Endothelial cell of umbilical vein (primary cell): ENCODE results near the gene GRID1. TPM values are rescaled to one million over a fixed set of nuclear protein-coding genes. Genes with fewer than 3 reads are reported as not detected.

ENCODE experiments used
- BruUV-seq: library from RNA; stranded (reverse); fragments of 400-500 nt; replicated peaks from 2 replicates; lab custom pipeline; 2021; lab: Mats Ljungman, UMichigan
- CTCF ChIA-PET: fragments of 300-600, 350-600 bp; sonication (Branson Sonifier 250); formaldehyde crosslinking; loops from one replicate; lab custom pipeline; 2021; ENCODE audit warnings: antibody characterized with exemption, inconsistent platforms; lab: Charles Lee
- POLR2A ChIA-PET: fragments of 300-600, 350-600 bp; sonication (Branson Sonifier 250); formaldehyde crosslinking; loops from one replicate; lab custom pipeline; 2021; ENCODE audit warnings: antibody characterized with exemption, inconsistent platforms; lab: Charles Lee
- DNase-seq: peaks from one replicate; pipeline ENCODE4 v3.0.0-alpha.2; 2011; ENCODE audit warnings: low read depth, low spot score
- FAIRE-seq: peaks from 2 replicates; lab custom pipeline; 2011; peaks lifted over from hg19 to GRCh38; lab: Jason Lieb, UNC
- H2AFZ ChIP-seq: 2 replicates; pipeline ENCODE4 v1.6.0; 2012; ENCODE audit warnings: low read depth, low read length, control low read depth, inconsistent platforms
- H3K27ac ChIP-seq: 2 replicates; pipeline ENCODE4 v1.5.1; 2011; ENCODE audit warnings: low read depth, mild to moderate bottlenecking, control low read depth, low read length, moderate library complexity; ENCODE audit not compliant: insufficient read depth
- H3K27me3 ChIP-seq, 2 experiments: 2 replicates each; pipeline versions ENCODE4 v1.6.0 to v1.6.1; 2011; ENCODE audit warnings: low read length in 2 of 2, mixed read lengths in 1 of 2; ENCODE audit not compliant: control insufficient read depth in 2 of 2, insufficient read depth in 2 of 2
- H3K36me3 ChIP-seq, 2 experiments: 2 replicates in 1 of 2; 3 replicates in 1 of 2; pipeline ENCODE4 v1.5.1; 2011; ENCODE audit warnings: low read length in 2 of 2, mild to moderate bottlenecking in 1 of 2, moderate library complexity in 1 of 2; ENCODE audit not compliant: control insufficient read depth in 2 of 2, insufficient read depth in 2 of 2; ENCODE audit errors: extremely low read depth in 1 of 2
- H3K4me1 ChIP-seq: 3 replicates; pipeline ENCODE4 v1.5.1; 2011; ENCODE audit warnings: mild to moderate bottlenecking, low read length; ENCODE audit not compliant: control insufficient read depth, insufficient read depth; ENCODE audit errors: extremely low read depth
- H3K4me2 ChIP-seq: 2 replicates; pipeline ENCODE4 v1.6.1; 2011; ENCODE audit warnings: low read length, control low read depth, mixed read lengths; ENCODE audit not compliant: insufficient read depth
- H3K4me3 ChIP-seq, 3 experiments: fragments of 200-600 bp in 1 of 3; sonication (generic), shearing (Covaris generic) in 1 of 3; replicated peaks in 1 of 3; 2 replicates each; pipeline ENCODE4 v1.5.1; 2011 to 2016; ENCODE audit warnings: control low read depth in 3 of 3, low read length in 3 of 3, mild to moderate bottlenecking in 2 of 3, inconsistent platforms in 1 of 3, low read depth in 1 of 3, moderate library complexity in 1 of 3; ENCODE audit not compliant: insufficient read depth in 1 of 3
- H3K79me2 ChIP-seq: 2 replicates; pipeline ENCODE4 v1.6.0; 2012; ENCODE audit warnings: low read length, inconsistent platforms; ENCODE audit not compliant: control insufficient read depth, insufficient read depth
- H3K9ac ChIP-seq: replicated peaks from 2 replicates; pipeline ENCODE3; 2011; ENCODE audit warnings: low read length, control low read depth; ENCODE audit not compliant: insufficient read depth; ENCODE audit errors: extremely low read depth
- H3K9me1 ChIP-seq: replicated peaks from 3 replicates; pipeline ENCODE4 v1.6.0; 2011; ENCODE audit warnings: mild to moderate bottlenecking, low read length; ENCODE audit not compliant: control insufficient read depth, insufficient read depth; ENCODE audit errors: extremely low read depth
- H3K9me3 ChIP-seq: replicated peaks from 2 replicates; pipeline ENCODE4 v1.5.1; 2012; ENCODE audit warnings: low read length, inconsistent platforms; ENCODE audit not compliant: control insufficient read depth, insufficient read depth
- H4K20me1 ChIP-seq: replicated peaks from 2 replicates; pipeline ENCODE3; 2011; ENCODE audit warnings: mild to moderate bottlenecking, low read length; ENCODE audit not compliant: control insufficient read depth, insufficient read depth; ENCODE audit errors: extremely low read depth
- EZH2 ChIP-seq: IDR thresholded peaks from 2 replicates; pipeline ENCODE4 v1.6.1; 2012; ENCODE audit warnings: borderline replicate concordance, low read depth, mild to moderate bottlenecking, moderate library complexity, low read length, inconsistent platforms; ENCODE audit not compliant: severe bottlenecking
- FOS ChIP-seq: IDR thresholded peaks from 2 replicates; pipeline ENCODE4 v1.6.1; 2011; ENCODE audit warnings: mild to moderate bottlenecking, low read length, moderate library complexity, borderline replicate concordance; ENCODE audit not compliant: insufficient read depth
- GATA2 ChIP-seq: IDR thresholded peaks from 2 replicates; pipeline ENCODE4 v1.7.0; 2011; ENCODE audit warnings: low read depth, mild to moderate bottlenecking, moderate library complexity, mixed read lengths, low read length; ENCODE audit not compliant: insufficient read length, insufficient read depth
- JUN ChIP-seq: IDR thresholded peaks from 2 replicates; pipeline ENCODE4 v1.6.1; 2011; ENCODE audit warnings: borderline replicate concordance, low read depth; ENCODE audit not compliant: insufficient read length, insufficient read depth
- MYC ChIP-seq: IDR thresholded peaks from one replicate; pipeline ENCODE4 v1.6.1; 2011; ENCODE audit warnings: mild to moderate bottlenecking, low read depth, low read length
- POLR2A ChIP-seq: IDR thresholded peaks from 2 replicates; pipeline ENCODE4 v1.6.1; 2012; ENCODE audit warnings: low read depth, mild to moderate bottlenecking, control low read depth, low read length
- POLR2AphosphoS5 ChIP-seq: IDR thresholded peaks from 2 replicates; pipeline ENCODE4 v1.6.1; 2012; ENCODE audit warnings: low read depth, mild to moderate bottlenecking, control low read depth, low read length, moderate library complexity; ENCODE audit not compliant: insufficient read depth
- dilution Hi-C: fragments of 300-500 bp; cut with MboI; formaldehyde crosslinking; loops from one replicate; pipeline ENCODE4 v1.15.0; 2019; ENCODE audit warnings: low sequenced_read_pairs; ENCODE audit not compliant: extremely low pct_ligation_motif_present
- intact Hi-C: fragments of 100-400 bp; cut with micrococcal nuclease; formaldehyde crosslinking; loops from one replicate; pipeline ENCODE4 v1.10.0; 2022
- polyA plus RNA-seq, 4 experiments: library from polyadenylated mRNA; depleted of rRNA in 3 of 4; stranded (reverse) in 3 of 4; unstranded in 1 of 4; fragments of >200 nt; gene quantifications; 2 replicates each; pipeline versions ENCODE4 v1.2.1 to v1.2.3, GENCODE V29; 2011 to 2012; ENCODE audit warnings: missing spikeins in 1 of 4
- total RNA-seq: library from RNA; stranded (reverse); gene quantifications from 2 replicates; pipeline ENCODE4 v1.2.3, GENCODE V29; 2021
- TF ChIP-seq, protein P1 (sequence below), 2 donors: IDR thresholded peaks; 1 replicate in 1 of 2; 2 replicates in 1 of 2; pipeline ENCODE4 v1.5.1; 2011; ENCODE audit warnings: low read length in 2 of 2, mild to moderate bottlenecking in 2 of 2, moderate library complexity in 2 of 2, control low read depth in 1 of 2, inconsistent platforms in 1 of 2, low read depth in 1 of 2; ENCODE audit not compliant: insufficient read depth in 1 of 2; ENCODE audit errors: extremely low read depth in 1 of 2
- TF ChIP-seq, protein P2 (sequence below): IDR thresholded peaks from 2 replicates; pipeline ENCODE4 v1.6.1; 2011; ENCODE audit not compliant: insufficient read depth, insufficient read length

The GRID1 gene
- total and polyA plus RNA-seq, 2 donors (not counting 3 experiments of a cell fraction or from before 2014, with no cell fraction given), result not detected

DNA sequence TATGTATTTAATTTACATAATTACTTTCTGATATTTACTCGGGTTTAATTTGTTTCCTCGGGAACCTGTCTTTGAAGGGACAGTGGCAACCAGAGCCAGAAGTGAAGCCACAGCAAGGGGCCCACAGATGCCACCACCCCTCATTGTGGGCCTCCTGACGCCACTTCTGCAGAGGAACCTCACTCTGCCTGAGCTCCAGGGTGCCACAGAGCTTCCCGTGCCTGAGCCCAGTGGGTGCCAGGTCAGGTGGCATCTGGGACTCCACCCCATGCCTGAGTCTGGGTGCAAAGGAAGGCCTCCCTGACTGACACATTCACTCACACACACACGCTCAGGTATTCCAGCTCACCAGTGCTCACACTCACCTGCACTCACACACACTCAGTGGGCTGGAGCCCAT is 213.7 kb downstream of the GRID1 start:
- DNase-seq, result no peak
- Histone ChIP-seq H3K79me2 (no peaks in the 10 kb centered on the region), H3K9me1 (no peaks in the 10 kb centered on the region), H3K9ac (no peak overlapping the region), H3K4me1 (no peaks in the 10 kb centered on the region), H3K9me3 (no peaks in the 10 kb centered on the region), H3K4me2 (no peak overlapping the region), H3K27me3 (no peaks in the 10 kb centered on the region), H3K27ac (no peak overlapping the region), H4K20me1 (no peaks in the 10 kb centered on the region), H3K4me3 (no peak overlapping the region), H3K36me3 (no peaks in the 10 kb centered on the region), H2AFZ (no peak overlapping the region)
- ChIA-PET CTCF (no interaction called here), POLR2A (no interaction called here)
- TF ChIP-seq POLR2A (no peak), FOS (no peak), GATA2 (no peak), MYC (no peak), EZH2 (no peak), JUN (no peak), POLR2AphosphoS5 (no peak)
- TF ChIP-seq, protein P1, sequence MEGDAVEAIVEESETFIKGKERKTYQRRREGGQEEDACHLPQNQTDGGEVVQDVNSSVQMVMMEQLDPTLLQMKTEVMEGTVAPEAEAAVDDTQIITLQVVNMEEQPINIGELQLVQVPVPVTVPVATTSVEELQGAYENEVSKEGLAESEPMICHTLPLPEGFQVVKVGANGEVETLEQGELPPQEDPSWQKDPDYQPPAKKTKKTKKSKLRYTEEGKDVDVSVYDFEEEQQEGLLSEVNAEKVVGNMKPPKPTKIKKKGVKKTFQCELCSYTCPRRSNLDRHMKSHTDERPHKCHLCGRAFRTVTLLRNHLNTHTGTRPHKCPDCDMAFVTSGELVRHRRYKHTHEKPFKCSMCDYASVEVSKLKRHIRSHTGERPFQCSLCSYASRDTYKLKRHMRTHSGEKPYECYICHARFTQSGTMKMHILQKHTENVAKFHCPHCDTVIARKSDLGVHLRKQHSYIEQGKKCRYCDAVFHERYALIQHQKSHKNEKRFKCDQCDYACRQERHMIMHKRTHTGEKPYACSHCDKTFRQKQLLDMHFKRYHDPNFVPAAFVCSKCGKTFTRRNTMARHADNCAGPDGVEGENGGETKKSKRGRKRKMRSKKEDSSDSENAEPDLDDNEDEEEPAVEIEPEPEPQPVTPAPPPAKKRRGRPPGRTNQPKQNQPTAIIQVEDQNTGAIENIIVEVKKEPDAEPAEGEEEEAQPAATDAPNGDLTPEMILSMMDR (IDR thresholded peaks at IDR 0.05; ENCODE audit: extremely low read depth in 1 of 2, insufficient read depth in 1 of 2, low read depth in 1 of 2, low read length in 2 of 2), result no peak
- TF ChIP-seq, protein P2, sequence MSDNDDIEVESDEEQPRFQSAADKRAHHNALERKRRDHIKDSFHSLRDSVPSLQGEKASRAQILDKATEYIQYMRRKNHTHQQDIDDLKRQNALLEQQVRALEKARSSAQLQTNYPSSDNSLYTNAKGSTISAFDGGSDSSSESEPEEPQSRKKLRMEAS, result no peak
- FAIRE-seq, result no peak
- no TSS peak for BruUV-seq
- intact Hi-C loops (no loop called here), dilution Hi-C loops (no loop called here)
